ENCODE measurements around the gene CLEC16A.

The CLEC16A gene

GRCh38 chr16:11165349-11165748, 221.0 kb downstream of the CLEC16A start:
- DNase-seq (ENCODE audit: insufficient read length, low spot score) (no peak), FAIRE-seq (no peak)
- TF ChIP-seq CTCF (IDR thresholded peaks at IDR 0.05; ENCODE audit: insufficient read depth, missing control alignments) = no peak

- TF ChIP-seq CTCF (IDR thresholded peaks at IDR 0.05; ENCODE audit: insufficient read depth, missing control alignments) = no peak
- FAIRE-seq = no peak
- DNase-seq (ENCODE audit: insufficient read length, low spot score) = no peak
These were observed 221.7 kb downstream of the CLEC16A start for GRCh38 chr16:11165894-11166665.

GRCh38 chr16:11167581-11167980, 223.2 kb downstream of the CLEC16A start:
- no peak for TF ChIP-seq CTCF (IDR thresholded peaks at IDR 0.05; ENCODE audit: insufficient read depth, missing control alignments)
- no peak for FAIRE-seq
- DNase-seq (ENCODE audit: insufficient read length, low spot score) = no peak

GRCh38 chr16:11168386-11169051, 224.2 kb downstream of the CLEC16A start:
- no peak for TF ChIP-seq CTCF (IDR thresholded peaks at IDR 0.05; ENCODE audit: insufficient read depth, missing control alignments)
- FAIRE-seq = no peak
- no peak for DNase-seq (ENCODE audit: insufficient read length, low spot score)

- no peak for TF ChIP-seq CTCF (IDR thresholded peaks at IDR 0.05; ENCODE audit: insufficient read depth, missing control alignments)
- DNase-seq (ENCODE audit: insufficient read length, low spot score) (no peak), FAIRE-seq (no peak)
These were observed 225.3 kb downstream of the CLEC16A start for GRCh38 chr16:11169641-11170040.

- DNase-seq (ENCODE audit: insufficient read length, low spot score) (no peak), FAIRE-seq (no peak)
- no peak for TF ChIP-seq CTCF (IDR thresholded peaks at IDR 0.05; ENCODE audit: insufficient read depth, missing control alignments)
These were observed 225.8 kb downstream of the CLEC16A start for GRCh38 chr16:11170201-11170600.

Measured in D721Med (cell line).